LHCN-M2 (cell line): ENCODE results near the gene MDGA2. TPM values are rescaled to one million over a fixed set of nuclear protein-coding genes. Genes with fewer than 3 reads are reported as not detected.
"Not testable (repeated sequence)": the region's sequence is repeated elsewhere in the genome, so short reads cannot be mapped to it uniquely, and the experiment has no call there.

Experiments used
- DNase-seq: peaks from one replicate; pipeline ENCODE4 v3.0.0-alpha.2; 2012; ENCODE audit warnings: low read depth
- total RNA-seq: library from RNA; depleted of rRNA; stranded (reverse); fragments of >200 nt; gene quantifications from 2 replicates; pipeline ENCODE4 v1.2.3, GENCODE V29; 2014

Gene MDGA2
- total RNA-seq, 1 experiment from 2014 or later = not detected

DNA sequence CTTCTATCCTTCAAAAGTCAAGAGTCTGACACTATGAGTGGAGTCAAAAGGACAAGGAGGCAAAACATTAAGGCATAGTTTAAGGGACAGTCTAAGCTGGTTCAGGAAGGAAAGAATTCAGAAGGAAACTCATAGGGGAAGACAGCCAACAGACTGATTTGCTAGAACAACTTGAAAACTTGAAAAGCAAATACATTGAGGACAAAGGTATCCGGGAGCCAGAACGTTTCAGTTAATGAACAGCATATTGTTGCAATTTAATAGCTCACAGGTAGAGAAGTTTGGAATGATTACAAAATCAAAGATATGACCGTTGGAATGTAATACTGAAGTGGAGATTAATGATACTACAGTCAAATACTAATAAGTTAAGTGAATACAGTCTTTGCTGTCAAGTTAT is 711.0 kb downstream of the MDGA2 start:
- no peak for DNase-seq

DNA sequence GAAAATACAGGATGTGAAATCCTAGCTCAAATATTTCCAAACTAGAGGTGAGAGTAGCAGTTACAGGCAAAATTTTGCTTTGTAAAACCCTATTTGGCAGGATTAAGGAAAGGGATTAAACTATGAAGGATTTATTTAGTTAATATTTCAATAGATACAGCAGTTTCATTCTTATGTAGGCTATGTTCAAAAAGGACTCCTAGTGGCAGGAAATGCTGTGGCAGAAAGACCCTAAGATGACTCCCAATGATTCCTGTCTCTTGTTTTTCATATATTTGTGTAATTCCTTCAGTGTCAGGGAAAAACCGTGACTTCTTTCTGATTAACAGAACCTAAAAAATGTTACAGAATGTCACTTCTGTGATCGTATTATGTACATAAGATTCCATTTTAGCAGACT is 724.3 kb downstream of the MDGA2 start:
- DNase-seq = no peak

DNA sequence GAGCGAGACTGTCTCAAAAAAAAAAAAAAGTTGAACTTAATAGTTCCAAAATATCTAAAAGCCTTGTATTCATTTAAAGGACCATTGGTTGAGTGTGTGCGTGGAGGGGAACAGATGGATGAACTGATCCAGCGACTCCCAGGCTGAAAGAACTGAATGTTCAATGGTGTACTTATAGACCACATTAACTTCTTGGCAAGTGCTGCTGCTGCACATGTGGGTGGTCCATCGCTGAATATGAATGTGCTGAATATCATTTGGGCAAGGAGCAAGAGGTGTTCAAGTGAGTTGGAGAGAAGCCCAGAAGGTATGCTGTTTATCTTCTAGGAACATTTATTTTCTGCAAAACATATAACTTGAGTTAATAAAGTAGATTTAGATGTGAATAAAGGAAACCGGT is 734.8 kb downstream of the MDGA2 start:
- no peak for DNase-seq

DNA sequence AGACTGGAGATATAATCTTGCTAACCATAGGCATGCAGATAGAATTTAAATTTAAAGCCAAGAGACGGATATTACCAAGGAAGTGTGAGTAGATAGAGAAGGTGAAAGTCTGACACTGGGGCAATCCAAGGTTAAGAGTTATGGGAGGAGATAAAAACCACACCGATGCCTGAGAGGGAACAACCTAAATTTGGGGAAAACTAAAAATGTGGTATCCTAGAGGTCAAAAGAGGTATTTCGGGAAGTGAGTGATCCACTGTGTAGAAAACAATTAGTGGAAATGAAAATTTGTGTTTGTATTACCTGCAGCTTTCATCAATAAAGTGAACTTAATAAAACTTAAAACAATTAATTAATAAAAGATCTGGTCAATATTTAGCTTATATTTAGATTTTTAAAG is 754.9 kb downstream of the MDGA2 start:
- DNase-seq = no peak

DNA sequence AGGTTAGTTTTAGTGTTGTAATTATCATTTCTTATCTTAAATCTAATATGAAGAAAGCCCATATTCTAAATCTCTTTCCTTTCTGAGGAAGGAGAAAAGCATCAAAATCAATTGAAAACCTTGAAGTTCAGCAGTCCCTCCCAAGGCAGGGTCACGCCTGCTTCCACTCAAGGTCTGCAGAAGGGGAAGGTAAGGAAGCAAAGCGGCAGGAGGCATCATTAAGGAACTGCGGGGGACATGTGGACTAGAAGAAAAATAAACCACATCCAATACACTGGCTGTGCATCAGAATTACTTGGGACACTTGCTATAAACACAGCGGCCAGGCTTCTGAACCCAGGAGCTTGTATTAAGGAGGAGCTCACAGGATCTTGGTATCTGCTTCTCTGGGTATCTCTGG is 759.9 kb downstream of the MDGA2 start:
- DNase-seq = not testable (repeated sequence)

DNA sequence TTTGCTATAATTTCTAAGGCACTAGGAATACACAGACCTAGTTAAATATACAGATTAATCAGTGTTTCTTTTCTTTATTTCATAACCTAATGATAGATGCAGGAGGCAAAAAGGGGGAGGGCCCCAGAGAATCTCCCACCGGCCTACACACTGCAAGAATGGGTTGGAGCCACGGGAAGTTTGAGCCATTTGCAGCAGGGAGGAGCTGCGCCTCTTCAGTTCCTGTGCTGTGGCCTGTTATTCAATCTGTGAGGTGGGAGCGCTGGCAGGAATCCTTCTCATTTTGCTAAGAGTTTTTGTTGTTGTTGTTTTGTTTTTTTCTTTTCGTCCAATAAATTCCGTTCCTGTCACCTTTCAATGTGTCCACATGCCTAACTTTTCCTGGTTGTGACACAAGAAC is 772.6 kb downstream of the MDGA2 start:
- no peak for DNase-seq

DNA sequence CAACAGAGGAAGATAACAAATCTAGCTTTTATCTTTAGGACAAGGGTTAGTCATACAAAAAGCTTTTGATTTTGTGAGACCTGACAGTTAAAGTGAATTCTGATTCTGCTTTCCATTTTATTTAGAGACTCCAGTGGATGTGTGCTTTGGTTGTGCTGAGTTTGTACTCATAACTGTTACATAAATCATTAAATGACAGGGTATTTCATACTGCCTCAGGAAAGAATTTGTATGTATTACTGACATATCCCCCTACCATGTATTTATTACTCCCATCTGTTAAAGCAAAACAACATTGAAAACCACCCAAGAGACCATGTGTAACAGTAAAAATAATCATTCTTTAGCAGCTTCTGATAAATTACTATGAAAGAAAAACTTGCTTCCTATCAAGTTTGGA is 780.9 kb downstream of the MDGA2 start:
- DNase-seq = no peak

DNA sequence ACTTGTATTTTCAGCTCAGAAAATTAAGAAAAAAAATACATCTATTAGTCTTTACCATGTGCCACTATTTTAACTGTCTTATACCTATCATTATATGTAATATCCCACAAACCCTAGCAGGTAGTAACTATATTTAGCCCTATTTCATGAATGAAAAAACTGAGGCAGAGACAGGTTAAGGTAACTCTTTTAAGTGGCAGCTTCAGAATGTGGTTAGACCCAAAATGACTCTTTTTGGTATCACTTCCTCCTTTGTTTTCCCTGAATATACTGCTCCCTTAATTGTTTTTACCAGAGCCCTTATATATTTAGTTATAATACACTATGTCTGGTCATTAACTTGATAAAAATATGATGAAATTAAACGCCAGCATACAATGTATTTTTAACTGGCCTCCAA is 788.3 kb downstream of the MDGA2 start:
- no peak for DNase-seq

DNA sequence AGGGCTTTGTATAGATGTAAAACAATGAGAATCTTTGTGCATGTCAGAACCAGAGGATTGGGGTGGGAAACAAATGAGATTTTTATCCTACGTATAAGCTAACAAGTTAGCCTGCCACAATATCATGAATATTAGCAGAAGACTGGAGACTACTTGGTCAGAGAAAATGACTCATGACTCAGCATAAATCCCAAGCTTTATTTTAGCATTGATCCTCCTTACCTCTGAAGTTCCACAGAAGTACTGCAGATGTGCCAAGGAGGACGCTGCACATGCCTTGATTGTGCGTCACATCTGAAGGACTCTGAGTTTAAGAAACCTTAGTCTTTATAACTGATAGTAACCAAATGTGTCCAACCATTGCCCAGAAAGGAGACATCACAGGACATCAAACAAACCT is 789.8 kb downstream of the MDGA2 start:
- DNase-seq = no peak

DNA sequence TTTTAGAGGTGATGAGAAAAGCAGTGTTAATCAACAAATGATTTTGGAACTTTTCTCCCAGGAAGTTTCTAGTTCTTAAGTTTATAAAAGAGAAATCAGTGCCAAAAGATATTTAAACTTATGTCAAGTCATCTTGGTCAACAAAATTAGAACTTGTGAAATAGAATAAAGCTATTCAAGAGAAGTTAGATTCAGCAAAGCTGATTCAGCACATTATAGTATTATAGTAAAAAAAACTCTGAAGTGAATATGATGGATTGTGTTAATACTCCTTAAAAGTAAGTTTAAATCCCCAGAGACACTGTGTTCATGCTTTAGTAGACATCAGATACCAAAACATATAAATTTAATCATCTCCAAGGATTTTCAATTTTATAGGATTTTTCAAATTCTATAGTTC is 813.7 kb downstream of the MDGA2 start:
- DNase-seq = no peak

DNA sequence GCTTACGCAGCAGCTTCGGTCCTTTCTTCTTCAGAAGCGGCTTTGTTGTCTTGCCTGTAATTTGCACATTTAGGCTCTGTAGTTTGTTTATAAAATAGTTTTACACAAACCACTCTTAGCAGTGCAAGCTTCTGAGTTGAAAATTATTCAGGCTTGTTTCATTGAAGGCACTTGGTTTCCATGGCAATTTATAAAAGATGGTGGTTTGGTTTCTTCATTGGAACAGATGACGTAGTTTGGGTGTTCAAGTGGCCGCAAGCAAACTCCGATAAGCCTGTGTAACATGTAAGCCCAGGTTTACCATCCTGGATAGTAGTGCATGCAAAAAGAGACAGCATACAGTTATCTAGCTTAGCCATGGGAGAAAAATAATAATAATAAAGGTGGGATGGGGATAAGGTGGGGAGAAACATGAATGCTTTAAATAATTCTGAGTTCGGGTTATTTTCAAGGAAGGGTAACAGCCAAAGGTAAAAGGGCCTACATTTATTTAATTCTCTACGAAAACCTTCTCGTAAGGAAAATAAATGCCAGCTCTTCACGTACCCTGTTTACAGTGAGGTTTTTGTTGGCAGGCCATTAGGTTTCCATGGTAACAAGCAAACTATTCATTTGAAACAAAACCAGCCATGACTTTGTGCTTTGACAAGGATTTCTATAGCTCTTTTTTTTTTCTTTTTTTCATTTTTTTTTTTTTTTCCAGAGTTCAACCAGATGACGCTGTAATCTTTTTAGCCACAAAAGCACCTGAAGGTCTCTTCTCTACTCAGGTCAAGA is 834.3 kb downstream of the MDGA2 start:
- no peak for DNase-seq

DNA sequence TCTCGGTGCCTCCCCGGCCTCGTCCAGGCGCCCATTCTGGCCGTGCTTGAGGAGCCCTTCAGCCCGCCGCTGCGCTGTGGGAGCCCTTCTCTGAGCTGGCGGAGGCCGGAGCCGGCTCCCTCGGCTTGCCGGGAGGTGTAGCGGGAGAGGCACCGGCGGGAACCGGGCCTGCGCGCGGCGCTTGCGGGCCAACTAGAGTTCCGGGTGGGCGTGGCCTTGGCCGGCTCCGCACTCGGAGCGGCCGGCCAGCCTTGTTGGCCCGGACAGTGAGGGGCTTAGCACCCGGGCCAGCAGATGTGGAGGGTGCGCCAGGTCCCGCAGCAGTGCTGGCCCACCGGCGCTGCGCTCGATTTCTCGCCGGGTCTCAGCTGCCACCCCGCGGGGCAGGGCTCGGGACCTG is 855.1 kb downstream of the MDGA2 start:
- no peak for DNase-seq

DNA sequence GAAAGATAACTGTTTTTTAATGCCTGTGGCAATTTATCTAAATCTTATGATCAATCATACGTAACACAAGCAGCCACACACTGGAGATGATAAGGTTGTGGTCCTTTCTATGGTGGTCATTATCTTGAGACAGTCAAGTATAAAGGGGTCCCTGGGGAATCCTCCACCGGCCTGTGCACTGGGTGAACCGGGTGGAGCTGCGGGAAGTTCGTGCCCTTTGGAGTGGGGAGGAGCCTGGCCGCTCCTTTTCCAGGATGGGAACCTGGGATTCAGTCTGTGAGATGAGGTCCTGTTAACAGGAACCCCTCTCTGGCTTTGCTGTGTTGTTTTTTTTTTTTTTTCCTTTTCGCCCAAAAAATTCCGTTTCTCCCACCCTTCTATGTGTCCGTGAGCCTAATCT is 856.3 kb downstream of the MDGA2 start:
- no peak for DNase-seq

DNA sequence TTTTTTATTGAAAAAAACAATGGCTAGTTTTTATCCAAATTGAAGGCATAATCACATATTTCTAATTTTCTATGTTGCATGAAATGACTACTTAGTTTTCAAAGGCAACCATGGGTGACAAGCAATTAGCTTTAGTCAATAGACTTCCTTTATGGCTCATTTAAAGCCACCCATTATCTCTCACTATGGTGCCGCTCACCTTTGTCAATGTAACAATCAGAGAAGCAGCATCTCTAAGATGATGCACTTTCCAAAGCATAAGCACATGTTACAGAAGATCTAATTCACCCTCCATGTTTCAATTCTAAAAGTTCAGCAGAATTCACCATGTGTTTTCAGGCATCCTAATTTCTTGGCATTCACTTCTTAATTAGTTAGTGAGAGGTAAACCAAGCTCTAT is 857.3 kb downstream of the MDGA2 start:
- no peak for DNase-seq

DNA sequence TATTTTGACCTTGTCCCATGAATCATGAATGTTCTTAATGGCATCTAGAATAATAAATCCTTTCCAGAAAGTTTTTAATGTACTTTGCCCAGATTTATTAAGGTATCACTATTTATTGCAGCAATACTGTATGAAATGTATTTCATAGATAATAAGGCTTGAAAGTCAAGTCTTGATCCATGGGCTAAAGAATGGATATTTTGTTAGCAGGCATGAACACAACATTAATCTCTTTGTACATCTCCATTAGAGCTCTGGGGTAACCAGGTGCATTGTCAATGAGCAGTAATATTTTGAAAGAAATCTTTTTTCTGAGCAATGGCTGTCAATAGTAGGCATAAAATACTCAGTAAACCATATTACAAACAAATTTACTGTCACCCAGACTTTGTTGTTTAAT is 882.3 kb downstream of the MDGA2 start:
- DNase-seq = no peak
